ENCODE data around the gene SCFD2.

DNA sequence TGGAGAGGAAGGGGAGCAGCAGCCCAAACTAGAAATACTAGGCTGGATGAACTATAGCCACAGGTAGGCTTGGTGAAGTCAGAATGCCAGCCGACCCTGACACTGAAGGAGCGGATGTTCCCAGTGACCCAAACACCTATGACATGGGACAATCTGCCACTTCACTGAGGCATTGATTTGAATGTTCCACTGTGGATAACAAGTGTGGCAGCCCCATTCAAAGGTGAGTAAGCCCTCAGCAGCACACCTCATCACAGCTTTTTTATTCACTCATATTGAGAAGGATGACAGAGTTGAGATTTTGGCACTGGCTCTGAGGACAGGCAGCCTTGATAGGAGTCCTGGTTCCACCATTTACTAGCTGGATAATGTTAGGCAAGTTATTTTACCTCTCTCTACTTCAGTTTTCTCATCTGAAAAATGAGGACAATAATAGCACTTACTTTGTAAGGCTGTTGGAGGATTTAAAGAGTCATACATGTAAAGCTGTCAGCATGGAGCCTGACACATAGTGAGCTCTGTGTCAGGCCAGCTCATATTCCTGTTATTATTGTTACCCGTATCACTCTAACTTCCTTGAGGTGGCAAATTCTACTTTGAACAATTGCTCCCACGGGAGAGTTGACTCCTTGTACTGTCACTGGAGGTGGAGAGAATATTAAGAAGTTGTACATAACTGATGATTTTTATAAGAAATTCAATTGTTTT is 389.2 kb downstream of the SCFD2 start:
- no peak for TF ChIP-seq POLR2A (IDR thresholded peaks at IDR 0.05)
- TF ChIP-seq, protein P1, sequence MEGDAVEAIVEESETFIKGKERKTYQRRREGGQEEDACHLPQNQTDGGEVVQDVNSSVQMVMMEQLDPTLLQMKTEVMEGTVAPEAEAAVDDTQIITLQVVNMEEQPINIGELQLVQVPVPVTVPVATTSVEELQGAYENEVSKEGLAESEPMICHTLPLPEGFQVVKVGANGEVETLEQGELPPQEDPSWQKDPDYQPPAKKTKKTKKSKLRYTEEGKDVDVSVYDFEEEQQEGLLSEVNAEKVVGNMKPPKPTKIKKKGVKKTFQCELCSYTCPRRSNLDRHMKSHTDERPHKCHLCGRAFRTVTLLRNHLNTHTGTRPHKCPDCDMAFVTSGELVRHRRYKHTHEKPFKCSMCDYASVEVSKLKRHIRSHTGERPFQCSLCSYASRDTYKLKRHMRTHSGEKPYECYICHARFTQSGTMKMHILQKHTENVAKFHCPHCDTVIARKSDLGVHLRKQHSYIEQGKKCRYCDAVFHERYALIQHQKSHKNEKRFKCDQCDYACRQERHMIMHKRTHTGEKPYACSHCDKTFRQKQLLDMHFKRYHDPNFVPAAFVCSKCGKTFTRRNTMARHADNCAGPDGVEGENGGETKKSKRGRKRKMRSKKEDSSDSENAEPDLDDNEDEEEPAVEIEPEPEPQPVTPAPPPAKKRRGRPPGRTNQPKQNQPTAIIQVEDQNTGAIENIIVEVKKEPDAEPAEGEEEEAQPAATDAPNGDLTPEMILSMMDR (IDR thresholded peaks at IDR 0.05 in 4 of 5, conservative IDR thresholded peaks at IDR 0.05 in 1 of 5), result no peak
